NCI-H1930 (cell line): Measurements from ENCODE around the gene RTL10.

Experiments used
- DNase-seq, 2 experiments: peaks; one replicate each; lab custom pipeline; 2025; lab: John Stamatoyannopoulos, UW

Gene RTL10

GRCh38 chr22:19863571-19863970, 8.9 kb upstream of the RTL10 start:
- no peak for DNase-seq

GRCh38 chr22:19862619-19863246, 8.1 kb upstream of the RTL10 start:
- DNase-seq, result no peak

GRCh38 chr22:19859861-19860510, 5.3 kb upstream of the RTL10 start:
- no peak for DNase-seq

GRCh38 chr22:19857382-19857781, 2.7 kb upstream of the RTL10 start:
- no peak for DNase-seq

- peak in 1 of 2 experiments; percentile 39 for DNase-seq
These were observed 1.1 kb upstream of the RTL10 start for GRCh38 chr22:19855504-19856409.

GRCh38 chr22:19853879-19854777, 546 bp downstream of the RTL10 start:
- DNase-seq, result no peak

- DNase-seq, result no peak
These were observed 1.4 kb downstream of the RTL10 start for GRCh38 chr22:19853058-19853878.

GRCh38 chr22:19852177-19852781, 2.4 kb downstream of the RTL10 start:
- no peak for DNase-seq

- DNase-seq, result no peak
These were observed 3.1 kb downstream of the RTL10 start for GRCh38 chr22:19851291-19852176.

- no peak for DNase-seq
These were observed 3.9 kb downstream of the RTL10 start for GRCh38 chr22:19850763-19851109.

GRCh38 chr22:19849835-19850762, 4.6 kb downstream of the RTL10 start:
- no peak for DNase-seq

GRCh38 chr22:19848298-19849224, 6.1 kb downstream of the RTL10 start:
- DNase-seq, result no peak

- no peak for DNase-seq
These were observed 7.4 kb downstream of the RTL10 start for GRCh38 chr22:19847345-19847632.

GRCh38 chr22:19846620-19847344, 7.9 kb downstream of the RTL10 start:
- no peak for DNase-seq

- DNase-seq, result no peak
These were observed 9.5 kb downstream of the RTL10 start for GRCh38 chr22:19845054-19845722.

- no peak for DNase-seq
These were observed 10.2 kb downstream of the RTL10 start for GRCh38 chr22:19844377-19845053.
